Pancreas (tissue), 10 donors: ENCODE data around the gene EMC10. TPM values are rescaled to one million over a fixed set of nuclear protein-coding genes. Genes with fewer than 3 reads are reported as not detected.
"Not testable (repeated sequence)": the region's sequence is repeated elsewhere in the genome, so short reads cannot be mapped to it uniquely, and the experiment has no call there.

ENCODE experiments used
- ATAC-seq, 4 donors: fragments of 200-7000 bp; cut with Tn5 transposase; one replicate each; pipeline versions ENCODE4 v1.8.0 to v1.9.1; 2020; ENCODE audit warnings: mild to moderate bottlenecking in 4 of 4, moderate library complexity in 4 of 4
- DNase-seq, 6 donors: peaks; one replicate each; pipeline ENCODE4 v3.0.0-alpha.2; 2020
- FAIRE-seq: peaks from 2 replicates; lab custom pipeline; 2012; peaks lifted over from hg19 to GRCh38; lab: Jason Lieb, UNC
- H3K27ac ChIP-seq, 4 donors: fragments of 200-600 bp; sonication (generic); 1 replicate in 3 of 4; 2 replicates in 1 of 4; pipeline versions ENCODE4 v1.5.0 to v1.8.0; 2020
- H3K27me3 ChIP-seq, 4 donors: fragments of 200-600 bp; one replicate each; pipeline ENCODE4 v1.8.0; 2021
- H3K36me3 ChIP-seq, 3 donors: fragments of 200-600 bp; sonication (generic) in 1 of 3; one replicate each; pipeline versions ENCODE4 v1.5.0 to v1.8.0; 2020 to 2021
- H3K4me1 ChIP-seq, 3 donors: fragments of 200-600 bp; one replicate each; pipeline ENCODE4 v1.8.0; 2021
- H3K4me3 ChIP-seq, 4 donors: fragments of 200-600 bp; sonication (generic) in 2 of 4; one replicate each; pipeline versions ENCODE4 v1.5.0 to v1.8.0; 2020 to 2021
- H3K9me3 ChIP-seq, 4 donors: fragments of 200-600 bp; one replicate each; pipeline ENCODE4 v1.8.0; 2021
- WGBS, 2 donors: extraction: QIAGEN DNeasy Blood & Tissue Kit; methylation state at CpG; one replicate each; pipeline ENCODE4 v1.1.7; 2013; 5-methylcytosine and 5-hydroxymethylcytosine counted together
- intact Hi-C, 3 donors: fragments of 100-400 bp; cut with DNase I; formaldehyde crosslinking; loops; one replicate each; pipeline versions ENCODE4 v1.11.1 to v1.14.2; 2022
- polyA plus RNA-seq, 2 donors: library from polyadenylated mRNA; stranded (reverse); fragments of 200-250 nt; gene quantifications; one replicate each; pipeline ENCODE4 v1.2.3, GENCODE V29; 2013
- total RNA-seq, 6 donors: library from RNA; stranded (reverse); fragmentation: NEBNext Ultra II Directional in 4 of 6; extraction: Animal tissue kit (Norgen Biotek cat#: 25700) in 4 of 6; gene quantifications; one replicate each; pipeline versions ENCODE4 v1.2.1 to v1.2.4, GENCODE V29; 2021 to 2023
- TF ChIP-seq, protein P1 (sequence below), 4 donors: fragments of 200-600 bp; sonication (generic) in 3 of 4; IDR thresholded peaks; one replicate each; pipeline versions ENCODE4 v1.5.0 to v1.8.0; 2021; ENCODE audit warnings: antibody characterized with exemption in 4 of 4
- donor health status: healthy with polysubstance abuse.
- donor health status: DM: no; HTN: no; CAD: no; lungs with moderate emphysema.
- donor health status: DM: no; HTN: no; CAD: no.
- donor health status: control.
- donor health status: control.
- donor health status: Bipolar disorder and iron deficiency.
- donor health status: DM: yes; HTN: yes; CAD: no.
- donor health status: DM: no; HTN: no; CAD: no.
- donor health status: DM: no; HTN: no; CAD: no.
- donor health status: DM: yes; HTN: yes; CAD: no.

Gene EMC10
- total and polyA plus RNA-seq, 8 donors = 34.7 to 160 (median 69.9) TPM

- no peaks in the 10 kb centered on the region for H3K9me3 ChIP-seq
- no peaks in the 10 kb centered on the region for H3K36me3 ChIP-seq
- TF ChIP-seq, protein P1, sequence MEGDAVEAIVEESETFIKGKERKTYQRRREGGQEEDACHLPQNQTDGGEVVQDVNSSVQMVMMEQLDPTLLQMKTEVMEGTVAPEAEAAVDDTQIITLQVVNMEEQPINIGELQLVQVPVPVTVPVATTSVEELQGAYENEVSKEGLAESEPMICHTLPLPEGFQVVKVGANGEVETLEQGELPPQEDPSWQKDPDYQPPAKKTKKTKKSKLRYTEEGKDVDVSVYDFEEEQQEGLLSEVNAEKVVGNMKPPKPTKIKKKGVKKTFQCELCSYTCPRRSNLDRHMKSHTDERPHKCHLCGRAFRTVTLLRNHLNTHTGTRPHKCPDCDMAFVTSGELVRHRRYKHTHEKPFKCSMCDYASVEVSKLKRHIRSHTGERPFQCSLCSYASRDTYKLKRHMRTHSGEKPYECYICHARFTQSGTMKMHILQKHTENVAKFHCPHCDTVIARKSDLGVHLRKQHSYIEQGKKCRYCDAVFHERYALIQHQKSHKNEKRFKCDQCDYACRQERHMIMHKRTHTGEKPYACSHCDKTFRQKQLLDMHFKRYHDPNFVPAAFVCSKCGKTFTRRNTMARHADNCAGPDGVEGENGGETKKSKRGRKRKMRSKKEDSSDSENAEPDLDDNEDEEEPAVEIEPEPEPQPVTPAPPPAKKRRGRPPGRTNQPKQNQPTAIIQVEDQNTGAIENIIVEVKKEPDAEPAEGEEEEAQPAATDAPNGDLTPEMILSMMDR (IDR thresholded peaks at IDR 0.05) = no peak
- 45 to 61% methylated on average over 12 of the region's 12 CpGs for WGBS, 2 donors
- ATAC-seq = no peak
- peaks cover 0 to 6% (median 3%) of the 10 kb centered on the region in 3 donors for H3K4me1 ChIP-seq
- no peak for FAIRE-seq
- peak in 1 of 6 donors; percentile 72 for DNase-seq
- H3K4me3 ChIP-seq = no peak overlapping the region
- no peaks in the 10 kb centered on the region for H3K27me3 ChIP-seq
- H3K27ac ChIP-seq = no peak overlapping the region
- intact Hi-C loops = no loop called here
Observed at GRCh38 chr19:50434525-50434924, 41.8 kb upstream of the EMC10 start.

- Histone ChIP-seq H3K4me3 (no peak overlapping the region), H3K27me3 (no peaks in the 10 kb centered on the region), H3K27ac (no peak overlapping the region), H3K4me1 (peaks cover 0 to 6% (median 3%) of the 10 kb centered on the region in 3 donors), H3K9me3 (no peaks in the 10 kb centered on the region), H3K36me3 (no peaks in the 10 kb centered on the region)
- FAIRE-seq (no peak), ATAC-seq (no peak), DNase-seq (no peak)
- TF ChIP-seq, protein P1 (IDR thresholded peaks at IDR 0.05) = no peak
- WGBS, 2 donors = 69 to 79% methylated on average over 17 of the region's 17 CpGs
- intact Hi-C loops = no loop called here
Observed at GRCh38 chr19:50435221-50435620, 41.1 kb upstream of the EMC10 start.

DNA sequence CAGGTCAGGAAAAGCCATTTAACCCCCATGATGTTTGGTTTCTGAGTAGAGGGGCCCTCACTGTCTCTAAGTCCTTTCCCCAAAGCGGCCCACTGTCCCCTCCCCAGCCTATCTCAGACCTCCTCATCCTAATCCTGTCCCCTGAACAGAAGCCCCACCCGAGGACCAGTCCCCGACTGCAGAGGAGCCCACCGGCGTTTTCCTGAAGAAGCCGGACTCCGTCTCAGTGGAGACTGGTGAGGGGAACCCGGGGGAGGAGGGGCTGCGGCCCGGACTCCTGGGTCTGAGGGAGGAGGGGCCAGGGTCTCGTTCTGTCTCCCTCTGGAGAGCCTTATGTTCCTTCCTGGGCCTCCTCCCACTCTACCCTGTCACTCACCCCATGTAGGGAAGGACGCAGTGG is 40.7 kb upstream of the EMC10 start:
- DNase-seq (no peak), FAIRE-seq (no peak)

DNA sequence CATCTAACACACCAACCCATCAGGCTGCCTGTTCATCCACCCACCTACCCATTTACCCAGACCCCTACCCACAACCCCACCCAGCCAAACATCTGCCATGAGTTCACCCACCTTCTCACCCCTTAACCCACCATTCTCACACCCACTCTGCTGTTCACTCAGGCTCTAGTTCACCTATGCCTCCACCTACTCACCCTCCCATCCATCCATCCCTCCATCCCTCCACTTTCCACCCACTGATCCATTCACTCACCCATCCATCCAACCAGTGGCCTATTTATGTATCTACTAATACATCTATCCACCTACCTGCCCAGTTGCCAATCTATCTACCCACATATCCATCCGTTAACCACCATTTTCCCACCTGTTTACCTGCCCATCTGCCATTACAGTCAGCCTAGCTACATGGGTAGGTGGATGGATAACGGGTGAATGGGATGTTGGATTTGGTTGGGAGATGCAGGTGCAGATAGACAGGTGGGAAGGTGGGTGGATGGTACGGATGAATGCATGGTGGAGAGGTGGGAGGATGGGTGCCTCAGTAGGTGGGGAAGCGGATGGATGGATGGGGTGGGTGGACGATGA is 38.4 kb upstream of the EMC10 start:
- Histone ChIP-seq H3K4me1 (no peaks in the 10 kb centered on the region), H3K4me3 (no peak overlapping the region), H3K36me3 (no peaks in the 10 kb centered on the region), H3K27me3 (no peaks in the 10 kb centered on the region), H3K27ac (no peak overlapping the region), H3K9me3 (no peaks in the 10 kb centered on the region)
- ATAC-seq = no peak
- no peak for FAIRE-seq
- no peak for DNase-seq
- intact Hi-C loops = no loop called here
- 73 to 77% methylated on average over 5 of the region's 5 CpGs for WGBS, 2 donors
- TF ChIP-seq, protein P1 (IDR thresholded peaks at IDR 0.05) = no peak

More for the DNA sequence above, 40.7 kb upstream of the EMC10 start:
- Histone ChIP-seq H3K27ac (no peak overlapping the region), H3K4me1 (peaks cover 0 to 6% (median 3%) of the 10 kb centered on the region in 3 donors), H3K36me3 (no peaks in the 10 kb centered on the region), H3K27me3 (no peaks in the 10 kb centered on the region), H3K4me3 (no peak overlapping the region), H3K9me3 (no peaks in the 10 kb centered on the region)
- TF ChIP-seq, protein P1 (IDR thresholded peaks at IDR 0.05) = no peak
- intact Hi-C loops = no loop called here
- WGBS, 2 donors = 71 to 74% methylated on average over 12 of the region's 12 CpGs
- no peak for ATAC-seq

- FAIRE-seq, H3K27ac ChIP-seq, H3K4me1 ChIP-seq, DNase-seq, ATAC-seq, intact Hi-C loops, H3K36me3 ChIP-seq, H3K27me3 ChIP-seq, H3K9me3 ChIP-seq, H3K4me3 ChIP-seq: not testable (repeated sequence)
- WGBS, 2 donors = 46 to 57% methylated on average over 2 of the region's 2 CpGs
Observed at GRCh38 chr19:50439130-50439529, 37.2 kb upstream of the EMC10 start.
